DND-41 (cell line): ENCODE results near the gene SP100.

Experiments
- ATAC-seq: fragments of 200-7000 bp; cut with Tn5 transposase; 3 replicates; pipeline ENCODE4 v1.9.1; 2021; ENCODE audit warnings: low read depth; ENCODE audit not compliant: insufficient read depth
- DNase-seq: peaks from one replicate; pipeline ENCODE4 v3.0.0-alpha.2; 2020
- H2AFZ ChIP-seq: 2 replicates; pipeline ENCODE4 v1.6.0; 2012; ENCODE audit warnings: low read depth, low read length
- H3K27ac ChIP-seq: 2 replicates; pipeline ENCODE4 v1.5.1; 2012; ENCODE audit warnings: low read length, inconsistent platforms
- H3K27me3 ChIP-seq: fragments of 200-600 bp; sonication (generic); 2 replicates; pipeline ENCODE4 v1.6.0; 2012; ENCODE audit warnings: low read length, mild to moderate bottlenecking, inconsistent platforms; ENCODE audit not compliant: insufficient read depth, poor library complexity
- H3K36me3 ChIP-seq: 2 replicates; pipeline ENCODE4 v1.5.1; 2012; ENCODE audit warnings: low read length, inconsistent platforms; ENCODE audit not compliant: insufficient read depth
- H3K4me1 ChIP-seq: 2 replicates; pipeline ENCODE4 v1.5.1; 2012; ENCODE audit warnings: mild to moderate bottlenecking, low read length; ENCODE audit not compliant: insufficient read depth
- H3K4me2 ChIP-seq: 2 replicates; pipeline ENCODE4 v1.6.0; 2012; ENCODE audit warnings: mild to moderate bottlenecking, moderate library complexity, low read length, inconsistent platforms; ENCODE audit not compliant: insufficient read depth
- H3K4me3 ChIP-seq, 2 experiments: fragments of 200-600 bp in 1 of 2; shearing (Covaris generic) in 1 of 2; 2 replicates each; pipeline ENCODE4 v1.5.1; 2012 to 2016; ENCODE audit warnings: inconsistent platforms in 2 of 2, low read length in 2 of 2, mild to moderate bottlenecking in 2 of 2, low read depth in 1 of 2, moderate library complexity in 1 of 2
- H3K79me2 ChIP-seq: 2 replicates; pipeline ENCODE4 v1.6.0; 2012; ENCODE audit warnings: low read length, inconsistent platforms; ENCODE audit not compliant: insufficient read depth
- H3K9ac ChIP-seq: 2 replicates; pipeline ENCODE4 v1.6.0; 2012; ENCODE audit warnings: low read depth, mild to moderate bottlenecking, inconsistent platforms, low read length, moderate library complexity
- H3K9me3 ChIP-seq: 2 replicates; pipeline ENCODE4 v1.5.1; 2012; ENCODE audit warnings: low read length, moderate library complexity, mild to moderate bottlenecking, inconsistent platforms; ENCODE audit not compliant: insufficient read depth, severe bottlenecking
- H4K20me1 ChIP-seq: 2 replicates; pipeline ENCODE4 v1.6.0; 2012; ENCODE audit warnings: low read length; ENCODE audit not compliant: insufficient read depth
- EZH2 ChIP-seq: IDR thresholded peaks from 3 replicates; pipeline ENCODE4 v1.6.1; 2012; ENCODE audit warnings: borderline replicate concordance, low read depth, mild to moderate bottlenecking, moderate library complexity, low read length, inconsistent platforms; ENCODE audit not compliant: severe bottlenecking
- TF ChIP-seq, protein P1 (sequence below): IDR thresholded peaks from 2 replicates; pipeline ENCODE4 v1.5.1; 2012; ENCODE audit warnings: borderline replicate concordance, low read length, moderate library complexity, mild to moderate bottlenecking; ENCODE audit not compliant: poor library complexity, severe bottlenecking; ENCODE audit errors: extremely low read depth

The SP100 gene

DNA sequence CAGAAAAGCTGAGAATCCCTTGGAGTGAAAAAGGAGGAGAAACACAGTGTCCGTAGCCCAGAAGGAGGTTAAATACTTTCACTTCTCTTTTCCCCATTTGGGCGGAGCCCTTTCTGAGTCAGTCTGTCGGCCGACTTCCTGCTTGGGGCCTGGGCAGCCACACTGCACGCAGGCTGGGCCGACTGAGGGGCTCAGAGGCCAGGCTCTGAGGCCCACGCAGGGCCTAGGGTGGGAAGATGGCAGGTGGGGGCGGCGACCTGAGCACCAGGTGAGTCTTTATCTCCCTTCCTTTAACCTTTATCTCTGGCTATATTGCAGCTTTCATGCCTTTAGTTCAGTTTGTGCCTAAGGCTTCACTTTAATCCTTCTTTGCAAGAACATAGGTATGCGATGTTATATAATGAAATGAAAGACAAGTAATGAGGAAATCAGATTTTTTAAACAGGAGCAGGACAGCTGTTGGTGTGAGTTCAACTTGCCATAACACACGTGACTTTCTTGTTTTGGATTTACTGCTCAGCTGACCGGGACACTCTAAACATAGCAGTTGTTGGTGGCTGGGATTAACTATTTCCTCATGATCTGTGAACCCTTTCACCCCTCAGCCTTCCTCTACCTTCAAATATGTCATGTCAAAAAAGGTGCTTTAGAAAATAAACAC is at the start of gene SP100:
Gene SP100, plus strand, starts transcription at position 141 of the 661 bp plus-strand sequence. Its CDS starts 96 bp downstream, at position 237.
- DNase-seq (peak; percentile 85), ATAC-seq (peak; percentile 86)
- Histone ChIP-seq H3K36me3 (0 out of 2 replicates have a peak, but pooled peaks cover 4% of the 10 kb centered on the region), H3K4me1 (peaks cover 66% of the 10 kb centered on the region), H3K9me3 (no peaks in the 10 kb centered on the region), H3K79me2 (peaks cover 56% of the 10 kb centered on the region), H3K4me2 (peak within 1 kb of the TSS; percentile 88), H3K27ac (peak within 1 kb of the TSS; percentile 98), H3K9ac (peak within 1 kb of the TSS; percentile 88), H4K20me1 (no peaks in the 10 kb centered on the region), H2AFZ (peak within 1 kb of the TSS; percentile 79), H3K27me3 (no peaks in the 10 kb centered on the region), H3K4me3 (peak within 1 kb of the TSS; percentile 60 to 75)
- TF ChIP-seq EZH2, result no peak
- TF ChIP-seq, protein P1, sequence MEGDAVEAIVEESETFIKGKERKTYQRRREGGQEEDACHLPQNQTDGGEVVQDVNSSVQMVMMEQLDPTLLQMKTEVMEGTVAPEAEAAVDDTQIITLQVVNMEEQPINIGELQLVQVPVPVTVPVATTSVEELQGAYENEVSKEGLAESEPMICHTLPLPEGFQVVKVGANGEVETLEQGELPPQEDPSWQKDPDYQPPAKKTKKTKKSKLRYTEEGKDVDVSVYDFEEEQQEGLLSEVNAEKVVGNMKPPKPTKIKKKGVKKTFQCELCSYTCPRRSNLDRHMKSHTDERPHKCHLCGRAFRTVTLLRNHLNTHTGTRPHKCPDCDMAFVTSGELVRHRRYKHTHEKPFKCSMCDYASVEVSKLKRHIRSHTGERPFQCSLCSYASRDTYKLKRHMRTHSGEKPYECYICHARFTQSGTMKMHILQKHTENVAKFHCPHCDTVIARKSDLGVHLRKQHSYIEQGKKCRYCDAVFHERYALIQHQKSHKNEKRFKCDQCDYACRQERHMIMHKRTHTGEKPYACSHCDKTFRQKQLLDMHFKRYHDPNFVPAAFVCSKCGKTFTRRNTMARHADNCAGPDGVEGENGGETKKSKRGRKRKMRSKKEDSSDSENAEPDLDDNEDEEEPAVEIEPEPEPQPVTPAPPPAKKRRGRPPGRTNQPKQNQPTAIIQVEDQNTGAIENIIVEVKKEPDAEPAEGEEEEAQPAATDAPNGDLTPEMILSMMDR, result no peak

DNA sequence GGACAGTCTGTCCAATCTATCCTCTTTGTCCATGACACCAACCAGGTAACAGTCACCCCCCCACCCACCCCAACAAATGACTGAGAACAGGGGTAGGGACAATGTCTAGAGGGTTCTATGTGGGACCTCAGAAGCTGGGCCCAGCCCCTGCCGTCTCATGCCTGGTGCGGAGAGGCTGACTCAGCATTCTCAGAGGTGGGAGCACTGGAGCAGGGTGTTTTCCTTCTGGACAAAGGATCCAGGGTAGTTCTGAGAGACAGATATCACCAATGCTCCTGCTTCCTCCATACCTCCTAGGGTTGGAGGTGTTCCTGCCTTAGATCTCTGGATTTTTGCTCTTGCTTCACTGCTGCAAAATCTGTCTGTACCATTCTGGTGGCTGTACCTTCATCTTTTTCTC is 33.9 kb upstream of the SP100 start:
- H3K36me3 ChIP-seq, result peaks cover 40% of the 10 kb centered on the region
- TF ChIP-seq, protein P1, result no peak
- no peak for TF ChIP-seq EZH2
- no peaks in the 10 kb centered on the region for H3K4me1 ChIP-seq
- no peaks in the 10 kb centered on the region for H3K9me3 ChIP-seq
- H3K27ac ChIP-seq, result no peak overlapping the region
- no peak overlapping the region for H3K4me2 ChIP-seq
- DNase-seq (no peak), ATAC-seq (no peak)
- no peaks in the 10 kb centered on the region for H3K27me3 ChIP-seq
- no peaks in the 10 kb centered on the region for H3K79me2 ChIP-seq
- no peak overlapping the region for H2AFZ ChIP-seq
- no peak overlapping the region for H3K9ac ChIP-seq
- H3K4me3 ChIP-seq, result no peak overlapping the region
- H4K20me1 ChIP-seq, result no peaks in the 10 kb centered on the region

DNA sequence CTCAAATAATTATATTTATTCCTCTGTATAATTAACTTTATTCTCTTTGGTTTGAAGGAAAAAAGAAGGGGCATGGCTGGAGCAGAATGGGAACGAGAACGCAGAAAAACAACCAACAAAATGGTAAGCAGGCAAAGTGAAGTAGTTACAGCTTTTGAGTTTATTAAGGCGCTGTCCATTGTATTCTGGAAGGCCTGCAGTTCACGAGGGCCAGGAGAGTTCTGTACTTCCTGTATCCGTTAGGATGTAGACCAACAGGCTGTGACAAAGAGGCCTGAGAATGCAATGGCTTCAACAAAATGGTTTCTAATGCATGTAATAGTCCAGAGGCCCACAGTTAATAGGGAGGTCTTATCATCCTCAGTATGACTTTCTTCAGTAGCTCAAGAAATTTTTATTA is 32.5 kb upstream of the SP100 start:
- H3K4me2 ChIP-seq, result no peak overlapping the region
- no peak for ATAC-seq
- no peaks in the 10 kb centered on the region for H3K27me3 ChIP-seq
- DNase-seq, result no peak
- no peaks in the 10 kb centered on the region for H3K9me3 ChIP-seq
- H3K79me2 ChIP-seq, result no peaks in the 10 kb centered on the region
- no peak for TF ChIP-seq EZH2
- TF ChIP-seq, protein P1, result no peak
- H4K20me1 ChIP-seq, result no peaks in the 10 kb centered on the region
- peaks cover 50% of the 10 kb centered on the region for H3K36me3 ChIP-seq
- no peak overlapping the region for H3K27ac ChIP-seq
- no peaks in the 10 kb centered on the region for H3K4me1 ChIP-seq
- H2AFZ ChIP-seq, result no peak overlapping the region
- H3K9ac ChIP-seq, result no peak overlapping the region
- H3K4me3 ChIP-seq, result no peak overlapping the region
